Cardiac fibroblast (primary cell): ENCODE data around the gene KRTAP5-3.

Source experiments
- DNase-seq, 2 donors: peaks; one replicate each; pipeline versions ENCODE4 v3.0.0 to v3.0.0-alpha.2; 2010; ENCODE audit warnings: low read depth in 2 of 2
- H3K4me3 ChIP-seq, 2 donors: replicated peaks in 1 of 2; 1 replicate in 1 of 2; 2 replicates in 1 of 2; pipeline ENCODE4 v1.5.1; 2011; ENCODE audit warnings: low read depth in 2 of 2, low read length in 2 of 2, mild to moderate bottlenecking in 2 of 2, moderate library complexity in 1 of 2
- CTCF ChIP-seq: IDR thresholded peaks from one replicate; pipeline ENCODE4 v1.5.1; 2011; ENCODE audit warnings: low read depth, mild to moderate bottlenecking, low read length, inconsistent platforms

The KRTAP5-3 gene

GRCh38 chr11:1629326-1630185, 21.3 kb upstream of the KRTAP5-3 start, which contains the start of gene KRTAP5-5:
KRTAP5-5 (plus strand) TSS chr11:1629775; CDS start chr11:1629841, 66 bp downstream.
- TF ChIP-seq CTCF, result no peak
- H3K4me3 ChIP-seq, result no peak within 1 kb of the TSS

DNA sequence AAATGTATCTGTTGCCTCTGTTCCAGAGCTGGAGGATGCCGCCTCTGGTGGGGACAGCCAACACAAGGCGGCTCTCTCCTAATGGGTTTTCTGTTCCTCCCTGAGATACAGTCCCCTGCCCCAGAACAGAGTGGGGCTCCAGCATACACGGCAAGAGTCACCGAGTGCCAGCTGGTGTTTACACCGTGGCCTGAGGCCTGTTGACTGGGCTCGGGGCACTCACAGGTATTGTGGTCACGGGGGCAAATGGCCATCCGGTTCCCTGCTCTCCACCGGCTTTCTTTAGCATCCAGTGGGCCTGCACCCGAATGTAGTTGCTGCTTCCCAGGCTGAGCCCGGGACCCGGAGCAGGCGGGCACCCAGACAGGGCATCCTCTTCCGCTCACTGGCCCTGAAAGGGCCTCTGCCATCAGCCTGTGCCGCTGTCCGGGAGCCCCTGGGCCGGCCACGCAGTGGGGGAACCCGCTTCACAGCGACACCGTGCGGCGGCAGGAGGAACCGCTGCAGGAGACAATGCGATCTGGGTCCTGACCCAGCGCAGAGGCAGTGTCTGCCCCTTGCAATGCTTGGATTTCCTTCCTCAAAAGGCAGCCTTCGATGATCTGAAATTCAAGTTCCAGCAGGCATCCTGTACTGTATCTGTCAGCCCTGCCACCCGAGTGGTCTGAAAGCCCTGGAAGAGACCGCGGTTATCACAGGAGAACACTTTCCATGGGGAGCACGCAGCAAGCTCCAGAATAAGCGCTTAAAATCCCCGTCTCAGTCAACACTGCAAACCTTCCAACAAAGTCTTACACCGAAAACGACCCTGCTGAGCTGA, 20.5 kb upstream of the KRTAP5-3 start:
- H3K4me3 ChIP-seq, result no peak overlapping the region
- peak; percentile 28 to 45 for DNase-seq
- TF ChIP-seq CTCF, result peak; percentile 94

More at GRCh38 chr11:1629326-1630185, 21.3 kb upstream of the KRTAP5-3 start, which contains the start of gene KRTAP5-5:
- DNase-seq, result no peak

DNA sequence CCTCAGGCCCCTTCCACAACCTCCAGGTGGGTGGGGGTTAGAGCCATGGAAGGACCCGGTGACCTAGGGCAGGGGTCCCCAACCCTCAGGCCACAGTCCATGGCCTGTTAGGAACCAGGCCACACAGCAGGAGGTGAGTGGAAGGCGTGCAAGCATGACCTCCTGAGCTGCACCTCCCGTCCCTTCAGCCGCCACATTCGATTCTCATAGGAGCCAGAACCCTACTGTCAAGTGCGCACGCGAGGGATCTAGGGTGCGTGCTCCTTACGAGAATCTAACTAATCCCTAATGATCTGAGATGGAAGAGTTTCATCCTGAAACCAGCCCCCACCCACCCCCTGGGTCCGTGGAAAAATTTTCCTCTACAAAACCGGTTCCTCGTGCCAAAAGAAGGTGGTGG, 17.3 kb upstream of the KRTAP5-3 start:
- no peak for TF ChIP-seq CTCF
- no peak for DNase-seq
- no peak overlapping the region for H3K4me3 ChIP-seq

DNA sequence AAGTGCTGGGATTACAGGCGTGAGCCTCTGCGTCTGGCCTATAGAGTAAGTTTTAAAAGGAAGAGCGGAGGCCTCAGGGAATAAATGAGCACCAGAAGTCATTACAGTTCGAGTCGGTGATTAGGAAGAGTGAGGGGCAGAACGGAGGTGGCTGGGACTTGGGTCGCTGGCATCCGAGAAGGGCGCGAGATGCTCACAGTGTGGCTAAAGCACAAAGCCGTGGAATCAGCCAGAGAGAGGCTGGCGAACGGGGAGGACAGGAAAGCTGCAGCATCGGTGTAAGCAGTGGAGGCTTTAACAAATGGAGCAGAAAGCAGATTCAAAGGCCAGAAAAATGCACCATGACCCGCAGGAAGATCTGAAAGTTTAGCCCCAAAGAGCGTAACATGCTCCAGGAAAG, 16.4 kb upstream of the KRTAP5-3 start:
- no peak for TF ChIP-seq CTCF
- no peak for DNase-seq
- H3K4me3 ChIP-seq, result no peak overlapping the region

DNA sequence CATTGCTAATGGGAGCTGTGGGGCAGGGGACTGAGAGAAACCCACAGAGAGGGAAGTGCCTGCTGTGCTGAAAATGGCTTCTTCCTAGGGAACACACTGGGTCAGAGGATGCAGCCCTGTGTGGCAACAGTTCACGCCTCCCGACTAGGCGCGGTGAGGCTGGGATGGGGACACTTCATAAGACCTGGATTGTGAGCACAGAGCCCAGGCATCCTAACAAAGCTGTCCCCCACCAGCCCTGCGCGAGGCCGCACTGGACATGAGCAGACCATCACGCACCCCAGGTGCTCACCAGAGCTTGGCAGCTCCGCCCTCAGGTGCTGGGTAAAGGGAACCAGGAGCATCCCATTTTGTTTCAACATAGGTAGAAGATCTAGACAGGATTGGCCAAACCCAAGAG, 15.5 kb upstream of the KRTAP5-3 start:
- DNase-seq, result no peak
- H3K4me3 ChIP-seq, result no peak overlapping the region
- no peak for TF ChIP-seq CTCF

- DNase-seq, result no peak
- TF ChIP-seq CTCF, result no peak
- no peak within 1 kb of the TSS for H3K4me3 ChIP-seq
Measured at GRCh38 chr11:1622086-1622485, 13.8 kb upstream of the KRTAP5-3 start, which contains the start of gene KRTAP5-4. KRTAP5-4 (minus strand) TSS chr11:1622138; CDS start chr11:1622093, 45 bp downstream.
